Activated CD4-positive, alpha-beta T cell treated with anti-CD3 and anti-CD28 coated beads, Interleukin-2, amount 50 U/mL, for 48 hours (primary cell): ENCODE measurements around the gene FADS2.

Source experiments
- DNase-seq, 2 experiments: peaks; one replicate each; pipeline ENCODE4 v3.0.0-alpha.2; 2020

Gene FADS2

GRCh38 chr11:61827571-61828378 is at the start of gene FADS2:
FADS2 (plus strand) TSS chr11:61828300; CDS start chr11:61828391, 91 bp downstream.
- DNase-seq: peak; percentile 77 to 84

- DNase-seq: no peak
Observed at GRCh38 chr11:61778357-61778886, 49.7 kb upstream of the FADS2 start.

GRCh38 chr11:61778920-61779650 is 49.0 kb upstream of the FADS2 start:
- no peak for DNase-seq

- DNase-seq: no peak
Observed at GRCh38 chr11:61779666-61780525, 48.2 kb upstream of the FADS2 start.

GRCh38 chr11:61780581-61781162 is 47.4 kb upstream of the FADS2 start:
- DNase-seq: no peak

- no peak for DNase-seq
Observed at GRCh38 chr11:61781585-61781984, 46.5 kb upstream of the FADS2 start.

GRCh38 chr11:61782299-61782698 is 45.8 kb upstream of the FADS2 start:
- no peak for DNase-seq

GRCh38 chr11:61782841-61783240 is 45.3 kb upstream of the FADS2 start:
- DNase-seq: no peak

GRCh38 chr11:61783717-61784505 is 44.2 kb upstream of the FADS2 start:
- DNase-seq: no peak

GRCh38 chr11:61784506-61784805 is 43.6 kb upstream of the FADS2 start:
- DNase-seq: no peak

GRCh38 chr11:61785837-61786402 is 42.2 kb upstream of the FADS2 start:
- no peak for DNase-seq

- DNase-seq: peak in 1 of 2 experiments; percentile 26
Observed at GRCh38 chr11:61787928-61788491, 40.1 kb upstream of the FADS2 start.

- peak; percentile 43 to 61 for DNase-seq
Observed at GRCh38 chr11:61791737-61792309, 36.3 kb upstream of the FADS2 start.

GRCh38 chr11:61792310-61793082 is 35.6 kb upstream of the FADS2 start, which contains the start of the genes FEN1 and TMEM258:
FEN1 (plus strand) TSS chr11:61792911; CDS start chr11:61795362, 2,451 bp downstream.
TMEM258 (minus strand) TSS chr11:61792599; CDS start chr11:61792558, 41 bp downstream.
- DNase-seq: peak; percentile 88 to 90

- DNase-seq: peak; percentile 16 to 20
Observed at GRCh38 chr11:61793083-61793828, 34.8 kb upstream of the FADS2 start.

- no peak for DNase-seq
Observed at GRCh38 chr11:61793829-61794204, 34.3 kb upstream of the FADS2 start.

- no peak for DNase-seq
Observed at GRCh38 chr11:61794579-61794978, 33.5 kb upstream of the FADS2 start.

GRCh38 chr11:61795459-61795858 is 32.6 kb upstream of the FADS2 start:
- DNase-seq: no peak
